ENCODE data around the gene MAP4K3. TPM values are rescaled to one million over a fixed set of nuclear protein-coding genes. Genes with fewer than 3 reads are reported as not detected.
A peak's percentile ranks its signal among the peaks of the same experiment; 100 is the strongest.

Gene MAP4K3
- total RNA-seq, 1 donor from 2014 or later, result 58.1 TPM

- Histone ChIP-seq H3K27me3 (ENCODE audit: insufficient read depth, low read length) (no peaks in the 10 kb centered on the region), H3K4me1 (ENCODE audit: insufficient read depth, low read length) (no peaks in the 10 kb centered on the region), H3K27ac (ENCODE audit: low read depth, low read length) (no peak overlapping the region), H2AFZ (ENCODE audit: low read depth, low read length) (no peak overlapping the region), H3K79me2 (ENCODE audit: insufficient read depth, low read length) (peaks cover 18% of the 10 kb centered on the region), H3K4me2 (ENCODE audit: low read length) (no peak overlapping the region), H3K36me3 (ENCODE audit: insufficient read depth, low read length) (peaks cover 5% of the 10 kb centered on the region), H3K4me3 (ENCODE audit: insufficient read depth, low read depth, low read length) (no peak overlapping the region), H3K9ac (ENCODE audit: low read length) (no peak overlapping the region), H4K20me1 (ENCODE audit: insufficient read depth, low read length) (peaks cover 10% of the 10 kb centered on the region), H3K9me3 (ENCODE audit: insufficient read depth, low read depth, low read length) (no peaks in the 10 kb centered on the region)
- Mint-ChIP-seq H3K36me3 (ENCODE audit: low read depth, unreplicated experiment) (peaks cover 5% of the 10 kb centered on the region), H3K4me3 (ENCODE audit: unreplicated experiment) (no peak overlapping the region), H3K27ac (ENCODE audit: unreplicated experiment) (peak overlapping the region; percentile 4), H3K4me1 (ENCODE audit: low read depth, unreplicated experiment) (peaks cover 6% of the 10 kb centered on the region), H3K9me3 (ENCODE audit: unreplicated experiment) (no peaks in the 10 kb centered on the region), H3K27me3 (ENCODE audit: low read depth, unreplicated experiment) (no peaks in the 10 kb centered on the region)
- no peak for FAIRE-seq
- TF ChIP-seq, protein P1, sequence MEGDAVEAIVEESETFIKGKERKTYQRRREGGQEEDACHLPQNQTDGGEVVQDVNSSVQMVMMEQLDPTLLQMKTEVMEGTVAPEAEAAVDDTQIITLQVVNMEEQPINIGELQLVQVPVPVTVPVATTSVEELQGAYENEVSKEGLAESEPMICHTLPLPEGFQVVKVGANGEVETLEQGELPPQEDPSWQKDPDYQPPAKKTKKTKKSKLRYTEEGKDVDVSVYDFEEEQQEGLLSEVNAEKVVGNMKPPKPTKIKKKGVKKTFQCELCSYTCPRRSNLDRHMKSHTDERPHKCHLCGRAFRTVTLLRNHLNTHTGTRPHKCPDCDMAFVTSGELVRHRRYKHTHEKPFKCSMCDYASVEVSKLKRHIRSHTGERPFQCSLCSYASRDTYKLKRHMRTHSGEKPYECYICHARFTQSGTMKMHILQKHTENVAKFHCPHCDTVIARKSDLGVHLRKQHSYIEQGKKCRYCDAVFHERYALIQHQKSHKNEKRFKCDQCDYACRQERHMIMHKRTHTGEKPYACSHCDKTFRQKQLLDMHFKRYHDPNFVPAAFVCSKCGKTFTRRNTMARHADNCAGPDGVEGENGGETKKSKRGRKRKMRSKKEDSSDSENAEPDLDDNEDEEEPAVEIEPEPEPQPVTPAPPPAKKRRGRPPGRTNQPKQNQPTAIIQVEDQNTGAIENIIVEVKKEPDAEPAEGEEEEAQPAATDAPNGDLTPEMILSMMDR (IDR thresholded peaks at IDR 0.05; ENCODE audit: insufficient read depth, low read depth, low read length), result no peak
- no peak for TF ChIP-seq EZH2 (IDR thresholded peaks at IDR 0.05; ENCODE audit: insufficient read depth, low read length)
- DNase-seq (ENCODE audit: low read depth), result no peak
Observed at GRCh38 chr2:39338502-39338901, 98.6 kb downstream of the MAP4K3 start.

GRCh38 chr2:39335930-39336329 is 101.2 kb downstream of the MAP4K3 start:
- Mint-ChIP-seq H3K4me1 (ENCODE audit: low read depth, unreplicated experiment) (peaks cover 9% of the 10 kb centered on the region), H3K36me3 (ENCODE audit: low read depth, unreplicated experiment) (peaks cover 12% of the 10 kb centered on the region), H3K9me3 (ENCODE audit: unreplicated experiment) (no peaks in the 10 kb centered on the region), H3K4me3 (ENCODE audit: unreplicated experiment) (no peak overlapping the region), H3K27me3 (ENCODE audit: low read depth, unreplicated experiment) (no peaks in the 10 kb centered on the region), H3K27ac (ENCODE audit: unreplicated experiment) (no peak overlapping the region)
- TF ChIP-seq, protein P1 (IDR thresholded peaks at IDR 0.05; ENCODE audit: insufficient read depth, low read depth, low read length), result no peak
- no peak for TF ChIP-seq EZH2 (IDR thresholded peaks at IDR 0.05; ENCODE audit: insufficient read depth, low read length)
- Histone ChIP-seq H2AFZ (ENCODE audit: low read depth, low read length) (no peak overlapping the region), H3K4me1 (ENCODE audit: insufficient read depth, low read length) (no peaks in the 10 kb centered on the region), H3K27me3 (ENCODE audit: insufficient read depth, low read length) (no peaks in the 10 kb centered on the region), H4K20me1 (ENCODE audit: insufficient read depth, low read length) (peaks cover 10% of the 10 kb centered on the region), H3K9ac (ENCODE audit: low read length) (no peak overlapping the region), H3K4me2 (ENCODE audit: low read length) (no peak overlapping the region), H3K4me3 (ENCODE audit: insufficient read depth, low read depth, low read length) (no peak overlapping the region), H3K36me3 (ENCODE audit: insufficient read depth, low read length) (peaks cover 3% of the 10 kb centered on the region), H3K27ac (ENCODE audit: low read depth, low read length) (no peak overlapping the region), H3K9me3 (ENCODE audit: insufficient read depth, low read depth, low read length) (no peaks in the 10 kb centered on the region), H3K79me2 (ENCODE audit: insufficient read depth, low read length) (peaks cover 16% of the 10 kb centered on the region)
- no peak for DNase-seq (ENCODE audit: low read depth)
- no peak for FAIRE-seq

DNA sequence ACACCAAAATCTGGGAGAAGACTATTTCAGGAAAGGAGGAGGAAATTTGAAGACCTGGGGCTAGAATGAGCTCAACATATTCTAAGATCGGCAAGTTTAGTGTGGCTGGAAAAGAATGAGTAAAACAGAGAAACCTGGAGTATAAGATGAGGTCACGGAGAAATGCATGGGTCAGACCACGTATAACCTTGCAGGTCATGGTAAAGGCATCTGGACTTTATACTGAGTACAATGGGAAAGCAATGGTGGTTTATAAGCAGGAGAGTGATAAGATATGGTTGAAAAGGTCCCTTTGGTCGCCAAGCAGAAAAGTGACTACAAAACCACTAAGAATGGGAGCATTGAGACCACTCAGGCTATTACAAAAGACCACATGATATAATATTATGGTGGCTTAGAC is 102.1 kb downstream of the MAP4K3 start:
- Histone ChIP-seq H4K20me1 (ENCODE audit: insufficient read depth, low read length) (peaks cover 10% of the 10 kb centered on the region), H3K4me3 (ENCODE audit: insufficient read depth, low read depth, low read length) (no peak overlapping the region), H3K9me3 (ENCODE audit: insufficient read depth, low read depth, low read length) (no peaks in the 10 kb centered on the region), H3K4me2 (ENCODE audit: low read length) (no peak overlapping the region), H3K27ac (ENCODE audit: low read depth, low read length) (no peak overlapping the region), H3K27me3 (ENCODE audit: insufficient read depth, low read length) (no peaks in the 10 kb centered on the region), H3K36me3 (ENCODE audit: insufficient read depth, low read length) (peaks cover 3% of the 10 kb centered on the region), H3K79me2 (ENCODE audit: insufficient read depth, low read length) (peaks cover 6% of the 10 kb centered on the region), H2AFZ (ENCODE audit: low read depth, low read length) (no peak overlapping the region), H3K4me1 (ENCODE audit: insufficient read depth, low read length) (no peaks in the 10 kb centered on the region), H3K9ac (ENCODE audit: low read length) (no peak overlapping the region)
- FAIRE-seq (no peak), DNase-seq (ENCODE audit: low read depth) (no peak)
- Mint-ChIP-seq H3K9me3 (ENCODE audit: unreplicated experiment) (no peaks in the 10 kb centered on the region), H3K27me3 (ENCODE audit: low read depth, unreplicated experiment) (no peaks in the 10 kb centered on the region), H3K4me3 (ENCODE audit: unreplicated experiment) (no peak overlapping the region), H3K36me3 (ENCODE audit: low read depth, unreplicated experiment) (peaks cover 12% of the 10 kb centered on the region), H3K27ac (ENCODE audit: unreplicated experiment) (no peak overlapping the region), H3K4me1 (ENCODE audit: low read depth, unreplicated experiment) (peaks cover 10% of the 10 kb centered on the region)
- no peak for TF ChIP-seq EZH2 (IDR thresholded peaks at IDR 0.05; ENCODE audit: insufficient read depth, low read length)
- TF ChIP-seq, protein P1 (IDR thresholded peaks at IDR 0.05; ENCODE audit: insufficient read depth, low read depth, low read length), result no peak

Measured in astrocyte (in vitro differentiated cells and primary cell).